PC-3 (cell line): ENCODE results near the gene SPATA32. TPM values are rescaled to one million over a fixed set of nuclear protein-coding genes. Genes with fewer than 3 reads are reported as not detected.

Experiments
- ATAC-seq: fragments of 200-7000 bp; cut with Tn5 transposase; 2 replicates; pipeline ENCODE4 v1.9.1; 2020; ENCODE audit warnings: mild to moderate bottlenecking, moderate library complexity
- BruUV-seq: library from RNA; stranded (reverse); fragments of 400-500 nt; replicated peaks from 2 replicates; lab custom pipeline; 2021; lab: Mats Ljungman, UMichigan
- CTCF ChIA-PET: fragments of 300-600 bp; sonication (Branson Sonifier 250); formaldehyde crosslinking; loops from one replicate; lab custom pipeline; 2022; ENCODE audit warnings: antibody characterized with exemption; lab: Charles Lee
- POLR2A ChIA-PET: fragments of 300-600 bp; sonication (Branson Sonifier 250); formaldehyde crosslinking; loops from one replicate; lab custom pipeline; 2022; ENCODE audit warnings: antibody characterized with exemption; ENCODE audit not compliant: unreplicated experiment; lab: Charles Lee
- DNase-seq: peaks from one replicate; pipeline ENCODE4 v3.0.0-alpha.2; 2015
- H2AFZ ChIP-seq: fragments of 300-600 bp; sonication (generic); 2 replicates; pipeline ENCODE4 v1.6.0; 2016; ENCODE audit warnings: antibody characterized with exemption, low read length
- H3F3A ChIP-seq: fragments of 300-600 bp; sonication (generic); one replicate; pipeline ENCODE4 v1.6.0; 2017; ENCODE audit warnings: antibody characterized with exemption, low read length, control low read depth, mild to moderate bottlenecking; ENCODE audit not compliant: unreplicated experiment
- H3K27ac ChIP-seq: fragments of 300-600 bp; sonication (generic); 2 replicates; pipeline ENCODE4 v1.5.1; 2016; ENCODE audit warnings: mild to moderate bottlenecking, low read length
- H3K27me3 ChIP-seq: fragments of 300-600 bp; sonication (generic); 2 replicates; pipeline ENCODE4 v1.6.1; 2016; ENCODE audit warnings: low read length, mixed read lengths
- H3K36me3 ChIP-seq: fragments of 300-600 bp; sonication (generic); 2 replicates; pipeline ENCODE4 v1.6.1; 2016; ENCODE audit warnings: low read depth, mixed run types, low read length, mixed read lengths
- H3K4me1 ChIP-seq: fragments of 300-600 bp; sonication (generic); 2 replicates; pipeline ENCODE4 v1.5.1; 2016; ENCODE audit warnings: low read length; ENCODE audit not compliant: insufficient read depth
- H3K4me2 ChIP-seq: fragments of 300-600 bp; sonication (generic); 2 replicates; pipeline ENCODE4 v1.6.0; 2016; ENCODE audit warnings: low read length
- H3K4me3 ChIP-seq: fragments of 300-600 bp; sonication (generic); 2 replicates; pipeline ENCODE4 v1.5.1; 2016; ENCODE audit warnings: mild to moderate bottlenecking, low read length, mixed read lengths
- H3K79me2 ChIP-seq: fragments of 300-600 bp; sonication (generic); 2 replicates; pipeline ENCODE4 v1.6.1; 2017; ENCODE audit warnings: low read length, mixed read lengths
- H3K9ac ChIP-seq: fragments of 300-600 bp; sonication (generic); 2 replicates; pipeline ENCODE4 v1.6.0; 2016; ENCODE audit warnings: mild to moderate bottlenecking, low read length
- H3K9me2 ChIP-seq: fragments of 300-600 bp; sonication (generic); replicated peaks from 2 replicates; pipeline ENCODE4 v1.6.1; 2016; ENCODE audit warnings: mixed run types, low read length, mixed read lengths
- H3K9me3 ChIP-seq: fragments of 300-600 bp; sonication (generic); 2 replicates; pipeline ENCODE4 v1.6.1; 2016; ENCODE audit warnings: low read length, mixed read lengths
- H4K20me1 ChIP-seq: fragments of 300-600 bp; sonication (generic); 2 replicates; pipeline ENCODE4 v1.6.1; 2016; ENCODE audit warnings: low read length, mixed read lengths
- EZH2 ChIP-seq: fragments of 300-600 bp; sonication (generic); IDR thresholded peaks from one replicate; pipeline ENCODE4 v1.6.1; 2017; ENCODE audit warnings: antibody characterized with exemption, mild to moderate bottlenecking, low read length; ENCODE audit not compliant: unreplicated experiment
- EZH2phosphoT487 ChIP-seq: fragments of 300-600 bp; sonication (generic); IDR thresholded peaks from 2 replicates; pipeline ENCODE4 v1.6.1; 2018; ENCODE audit warnings: mild to moderate bottlenecking, antibody characterized with exemption, low read length, borderline replicate concordance
- intact Hi-C: fragments of 100-400 bp; cut with micrococcal nuclease; formaldehyde crosslinking; loops from 2 replicates; pipeline ENCODE4 v1.9.0; 2023
- total RNA-seq: library from RNA; depleted of rRNA; stranded (reverse); fragments of >200 nt; gene quantifications from 2 replicates; pipeline ENCODE4 v1.2.3, GENCODE V29; 2014
- TF ChIP-seq, protein P1 (sequence below): fragments of 300-600 bp; sonication (generic); conservative IDR thresholded peaks from 2 replicates; pipeline ENCODE4 v1.5.1; 2017; ENCODE audit warnings: antibody characterized with exemption, low read depth, mild to moderate bottlenecking, low read length

The SPATA32 gene
- total RNA-seq, 1 experiment from 2014 or later, result not detected

DNA sequence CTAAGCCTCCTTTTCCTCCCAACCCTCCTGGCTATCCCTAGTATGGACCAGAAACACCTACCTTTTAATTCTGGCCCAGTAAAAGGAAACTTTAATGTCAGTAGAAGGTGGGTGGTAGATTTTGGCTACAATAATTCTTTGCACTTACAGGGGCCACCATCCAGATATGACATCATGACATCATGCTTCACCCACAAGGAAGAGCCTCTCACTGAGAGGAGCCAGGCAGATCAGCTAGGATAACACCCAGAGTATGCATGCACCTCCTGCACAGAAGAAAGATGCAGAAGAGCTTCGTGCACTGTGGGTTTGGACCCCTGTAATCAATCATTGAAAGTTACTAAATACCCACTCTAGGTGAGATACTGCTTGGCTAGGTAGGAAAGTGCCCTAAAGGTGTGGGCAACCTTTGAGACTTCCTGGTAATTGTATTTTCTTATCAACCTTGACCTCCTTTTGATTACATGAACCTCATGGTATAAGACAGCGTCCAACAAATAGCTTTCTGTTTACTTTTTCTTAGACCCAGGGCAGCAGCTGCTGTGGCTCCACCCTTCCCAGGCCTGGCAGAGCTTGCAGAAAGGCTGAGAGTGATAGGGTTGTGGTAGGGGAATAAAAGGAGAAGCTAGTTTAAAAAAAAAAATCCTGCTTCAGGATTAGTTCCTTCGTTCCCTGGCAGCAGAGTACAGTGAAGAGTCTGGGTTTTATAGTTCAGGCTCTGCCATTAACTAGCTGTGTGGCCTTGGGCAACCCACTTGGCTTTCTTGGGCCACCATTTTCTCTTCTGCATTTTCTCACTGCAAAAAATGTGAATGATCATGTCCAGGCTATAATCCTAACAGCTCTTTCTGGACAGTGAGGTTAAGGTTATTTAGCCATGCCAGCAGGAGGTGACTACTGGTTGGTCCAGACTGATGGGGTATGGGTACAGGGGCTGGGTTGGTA lies 48.8 kb upstream of the SPATA32 start:
- BruUV-seq, result no TSS peak
- peaks cover 41% of the 10 kb centered on the region for H4K20me1 ChIP-seq
- no peak for ATAC-seq
- ChIA-PET CTCF (interaction anchor here (1.1 to 2.4 kb wide), 3 partner anchors 17 to 162 kb away, joined by 3 to 23 read pairs (median 4); partner anchors contain the start of gene HEXIM1), POLR2A (interaction anchor here (0.5 to 0.7 kb wide), 2 partner anchors 63 to 150 kb away, joined by 3 to 4 read pairs; no protein-coding TSS in a partner anchor)
- peaks cover 82% of the 10 kb centered on the region for H3K4me1 ChIP-seq
- no peak overlapping the region for H2AFZ ChIP-seq
- TF ChIP-seq, protein P1, sequence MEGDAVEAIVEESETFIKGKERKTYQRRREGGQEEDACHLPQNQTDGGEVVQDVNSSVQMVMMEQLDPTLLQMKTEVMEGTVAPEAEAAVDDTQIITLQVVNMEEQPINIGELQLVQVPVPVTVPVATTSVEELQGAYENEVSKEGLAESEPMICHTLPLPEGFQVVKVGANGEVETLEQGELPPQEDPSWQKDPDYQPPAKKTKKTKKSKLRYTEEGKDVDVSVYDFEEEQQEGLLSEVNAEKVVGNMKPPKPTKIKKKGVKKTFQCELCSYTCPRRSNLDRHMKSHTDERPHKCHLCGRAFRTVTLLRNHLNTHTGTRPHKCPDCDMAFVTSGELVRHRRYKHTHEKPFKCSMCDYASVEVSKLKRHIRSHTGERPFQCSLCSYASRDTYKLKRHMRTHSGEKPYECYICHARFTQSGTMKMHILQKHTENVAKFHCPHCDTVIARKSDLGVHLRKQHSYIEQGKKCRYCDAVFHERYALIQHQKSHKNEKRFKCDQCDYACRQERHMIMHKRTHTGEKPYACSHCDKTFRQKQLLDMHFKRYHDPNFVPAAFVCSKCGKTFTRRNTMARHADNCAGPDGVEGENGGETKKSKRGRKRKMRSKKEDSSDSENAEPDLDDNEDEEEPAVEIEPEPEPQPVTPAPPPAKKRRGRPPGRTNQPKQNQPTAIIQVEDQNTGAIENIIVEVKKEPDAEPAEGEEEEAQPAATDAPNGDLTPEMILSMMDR, result no peak
- TF ChIP-seq EZH2 (no peak), EZH2phosphoT487 (no peak)
- intact Hi-C loops, result loop anchor here (10.0 kb wide), 1 partner anchor 176 kb away; the partner anchor contains the start of genes ACBD4 and PLCD3
- peak; percentile 22 for DNase-seq
- peaks cover 27% of the 10 kb centered on the region for H3K36me3 ChIP-seq
- H3K9ac ChIP-seq, result peak overlapping the region; percentile 68
- H3K27ac ChIP-seq, result peak overlapping the region; percentile 94
- H3K9me2 ChIP-seq, result no peaks in the 10 kb centered on the region
- no peaks in the 10 kb centered on the region for H3K9me3 ChIP-seq
- H3F3A ChIP-seq, result peaks cover 27% of the 10 kb centered on the region
- H3K4me3 ChIP-seq, result peak overlapping the region; percentile 78
- peak overlapping the region; percentile 89 for H3K4me2 ChIP-seq
- no peaks in the 10 kb centered on the region for H3K27me3 ChIP-seq
- H3K79me2 ChIP-seq, result peaks cover 96% of the 10 kb centered on the region

DNA sequence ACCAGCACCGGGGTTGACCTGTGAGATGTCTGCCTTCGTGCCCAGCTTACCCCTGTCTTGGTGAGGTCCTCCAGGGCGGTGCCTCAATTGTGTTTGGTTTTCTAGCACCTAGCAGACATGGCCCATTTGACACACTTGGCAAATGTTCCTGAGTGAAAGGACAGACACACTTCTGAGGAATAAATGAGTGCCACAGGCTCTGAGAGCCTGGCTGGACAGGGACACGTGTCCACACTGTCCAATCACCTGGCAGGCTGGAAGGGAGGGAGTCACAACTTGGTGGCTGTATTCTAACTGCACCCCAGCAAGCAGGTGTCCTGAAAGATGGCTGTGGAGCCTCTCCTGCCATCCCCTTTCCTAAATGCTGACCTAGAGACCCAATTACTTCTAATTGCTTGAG lies 47.5 kb upstream of the SPATA32 start:
- no TSS peak for BruUV-seq
- ChIA-PET CTCF (no interaction called here), POLR2A (no interaction called here)
- peaks cover 72% of the 10 kb centered on the region for H3K4me1 ChIP-seq
- H2AFZ ChIP-seq, result no peak overlapping the region
- peaks cover 35% of the 10 kb centered on the region for H4K20me1 ChIP-seq
- peaks cover 94% of the 10 kb centered on the region for H3K79me2 ChIP-seq
- no peaks in the 10 kb centered on the region for H3K9me3 ChIP-seq
- no peak overlapping the region for H3K27ac ChIP-seq
- no peak for DNase-seq
- TF ChIP-seq EZH2 (no peak), EZH2phosphoT487 (no peak)
- TF ChIP-seq, protein P1, result no peak
- intact Hi-C loops, result no loop called here
- H3K36me3 ChIP-seq, result peaks cover 29% of the 10 kb centered on the region
- no peaks in the 10 kb centered on the region for H3K9me2 ChIP-seq
- peaks cover 27% of the 10 kb centered on the region for H3F3A ChIP-seq
- no peak overlapping the region for H3K9ac ChIP-seq
- H3K4me2 ChIP-seq, result no peak overlapping the region
- H3K27me3 ChIP-seq, result no peaks in the 10 kb centered on the region
- ATAC-seq, result no peak
- H3K4me3 ChIP-seq, result no peak overlapping the region

DNA sequence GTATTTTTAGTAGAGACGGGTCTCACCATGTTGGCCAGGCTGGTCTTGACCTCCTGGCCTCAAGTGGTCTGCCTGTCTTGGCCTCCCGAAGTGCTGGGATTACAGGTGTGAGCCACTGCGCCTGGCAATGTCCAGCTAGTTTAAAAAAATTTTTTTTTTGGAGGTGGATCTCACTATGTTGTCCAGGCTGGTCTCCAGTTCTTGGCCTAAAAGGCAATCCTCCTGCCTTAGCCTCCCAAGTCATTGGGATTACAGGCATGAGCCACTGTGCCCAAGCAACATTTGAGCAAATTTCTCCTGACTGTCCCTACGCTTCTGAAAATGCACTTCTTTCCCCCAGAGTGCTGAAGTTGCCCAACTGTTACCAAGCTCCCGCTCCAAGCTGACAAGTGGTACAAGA lies 46.9 kb upstream of the SPATA32 start:
- Histone ChIP-seq H3K27ac (no peak overlapping the region), H4K20me1 (peaks cover 31% of the 10 kb centered on the region; the same call in 1 of the 2 replicates), H3K9ac (no peak overlapping the region), H3K4me3 (no peak overlapping the region), H3K79me2 (peaks cover 94% of the 10 kb centered on the region), H3K4me2 (no peak overlapping the region), H3K9me3 (no peaks in the 10 kb centered on the region), H3K27me3 (no peaks in the 10 kb centered on the region), H2AFZ (no peak overlapping the region), H3F3A (peaks cover 27% of the 10 kb centered on the region), H3K36me3 (peaks cover 29% of the 10 kb centered on the region), H3K4me1 (peaks cover 67% of the 10 kb centered on the region), H3K9me2 (no peaks in the 10 kb centered on the region)
- BruUV-seq, result no TSS peak
- CTCF ChIA-PET, result no interaction called here
- intact Hi-C loops, result no loop called here
- ATAC-seq, result no peak
- no peak for TF ChIP-seq EZH2phosphoT487
- TF ChIP-seq, protein P1, result no peak
- no peak for TF ChIP-seq EZH2
- DNase-seq, result no peak
- POLR2A ChIA-PET, result no interaction called here
